Trophoblast cell (in vitro differentiated cells and primary cell): ENCODE measurements around the gene CHST9.

Source experiments
- DNase-seq, 2 donors: peaks; one replicate each; pipeline ENCODE4 v3.0.0-alpha.2; 2016
- H2AFZ ChIP-seq: 2 replicates; pipeline ENCODE4 v1.6.1; 2013; ENCODE audit warnings: low read length, moderate library complexity, mild to moderate bottlenecking; ENCODE audit not compliant: insufficient read depth, poor library complexity
- H2AK5ac ChIP-seq: 2 replicates; pipeline ENCODE4 v1.6.1; 2013; ENCODE audit warnings: mild to moderate bottlenecking, low read length
- H2BK120ac ChIP-seq: 2 replicates; pipeline ENCODE4 v1.6.1; 2013; ENCODE audit warnings: low read length, mild to moderate bottlenecking, moderate library complexity; ENCODE audit not compliant: insufficient read depth, poor library complexity
- H2BK12ac ChIP-seq: 2 replicates; pipeline ENCODE4 v1.6.1; 2013; ENCODE audit warnings: mild to moderate bottlenecking, low read length, moderate library complexity
- H2BK5ac ChIP-seq: 2 replicates; pipeline ENCODE4 v1.6.1; 2013; ENCODE audit warnings: low read length, low read depth, moderate library complexity, mild to moderate bottlenecking; ENCODE audit not compliant: poor library complexity
- H3K14ac ChIP-seq: 2 replicates; pipeline ENCODE4 v1.6.1; 2013; ENCODE audit warnings: mild to moderate bottlenecking, low read length
- H3K18ac ChIP-seq: 2 replicates; pipeline ENCODE4 v1.6.1; 2013; ENCODE audit warnings: mild to moderate bottlenecking, low read length
- H3K23ac ChIP-seq: 2 replicates; pipeline ENCODE4 v1.6.1; 2013; ENCODE audit warnings: low read length
- H3K27ac ChIP-seq: 2 replicates; pipeline ENCODE4 v1.5.1; 2013; ENCODE audit warnings: low read depth, mild to moderate bottlenecking, inconsistent platforms, low read length, moderate library complexity
- H3K27me3 ChIP-seq: 2 replicates; pipeline ENCODE4 v1.6.1; 2013; ENCODE audit warnings: inconsistent platforms, mild to moderate bottlenecking, low read length, moderate library complexity; ENCODE audit not compliant: insufficient read depth
- H3K36me3 ChIP-seq, 2 experiments: 1 replicate in 1 of 2; 2 replicates in 1 of 2; pipeline ENCODE4 v1.6.1; 2013; ENCODE audit warnings: low read length in 2 of 2, mild to moderate bottlenecking in 2 of 2, moderate library complexity in 1 of 2; ENCODE audit not compliant: insufficient read depth in 2 of 2, control insufficient read depth in 1 of 2
- H3K4ac ChIP-seq: 2 replicates; pipeline ENCODE4 v1.6.1; 2013; ENCODE audit warnings: low read depth, mild to moderate bottlenecking, low read length, moderate library complexity
- H3K4me1 ChIP-seq, 2 experiments: 1 replicate in 1 of 2; 2 replicates in 1 of 2; pipeline ENCODE4 v1.6.1; 2013; ENCODE audit warnings: low read length in 2 of 2, mild to moderate bottlenecking in 2 of 2, moderate library complexity in 1 of 2; ENCODE audit not compliant: insufficient read depth in 2 of 2, control insufficient read depth in 1 of 2
- H3K4me2 ChIP-seq: 2 replicates; pipeline ENCODE4 v1.6.1; 2013; ENCODE audit warnings: inconsistent platforms, mild to moderate bottlenecking, low read length, moderate library complexity
- H3K4me3 ChIP-seq: 2 replicates; pipeline ENCODE4 v1.5.1; 2013; ENCODE audit warnings: mild to moderate bottlenecking, low read depth, low read length, inconsistent platforms
- H3K79me1 ChIP-seq: one replicate; pipeline ENCODE4 v1.6.1; 2013; ENCODE audit warnings: low read length
- H3K79me2 ChIP-seq: 2 replicates; pipeline ENCODE4 v1.6.1; 2013; ENCODE audit warnings: low read length, mild to moderate bottlenecking; ENCODE audit not compliant: control insufficient read depth, insufficient read depth, poor library complexity
- H3K9ac ChIP-seq: 2 replicates; pipeline ENCODE4 v1.6.1; 2013; ENCODE audit warnings: mild to moderate bottlenecking, low read length
- H3K9me3 ChIP-seq: 2 replicates; pipeline ENCODE4 v1.6.1; 2013; ENCODE audit warnings: low read depth, mild to moderate bottlenecking, control low read depth, inconsistent platforms, low read length; ENCODE audit not compliant: insufficient read depth
- H4K12ac ChIP-seq: 2 replicates; pipeline ENCODE4 v1.6.1; 2013; ENCODE audit warnings: low read depth, mild to moderate bottlenecking, low read length, moderate library complexity
- H4K8ac ChIP-seq: 2 replicates; pipeline ENCODE4 v1.6.1; 2013; ENCODE audit warnings: low read depth, mild to moderate bottlenecking, low read length, moderate library complexity
- H4K91ac ChIP-seq: one replicate; pipeline ENCODE4 v1.6.1; 2013; ENCODE audit warnings: low read depth, mild to moderate bottlenecking, low read length, moderate library complexity
- WGBS: extraction: QIAGEN DNeasy Blood & Tissue Kit; methylation state at CpG from one replicate; pipeline ENCODE4 v1.1.7; 2013; ENCODE audit warnings: missing lambda C conversion rate; ENCODE audit not compliant: insufficient read length, insufficient coverage; ENCODE audit errors: extremely low coverage; 5-methylcytosine and 5-hydroxymethylcytosine counted together

Gene CHST9

DNA sequence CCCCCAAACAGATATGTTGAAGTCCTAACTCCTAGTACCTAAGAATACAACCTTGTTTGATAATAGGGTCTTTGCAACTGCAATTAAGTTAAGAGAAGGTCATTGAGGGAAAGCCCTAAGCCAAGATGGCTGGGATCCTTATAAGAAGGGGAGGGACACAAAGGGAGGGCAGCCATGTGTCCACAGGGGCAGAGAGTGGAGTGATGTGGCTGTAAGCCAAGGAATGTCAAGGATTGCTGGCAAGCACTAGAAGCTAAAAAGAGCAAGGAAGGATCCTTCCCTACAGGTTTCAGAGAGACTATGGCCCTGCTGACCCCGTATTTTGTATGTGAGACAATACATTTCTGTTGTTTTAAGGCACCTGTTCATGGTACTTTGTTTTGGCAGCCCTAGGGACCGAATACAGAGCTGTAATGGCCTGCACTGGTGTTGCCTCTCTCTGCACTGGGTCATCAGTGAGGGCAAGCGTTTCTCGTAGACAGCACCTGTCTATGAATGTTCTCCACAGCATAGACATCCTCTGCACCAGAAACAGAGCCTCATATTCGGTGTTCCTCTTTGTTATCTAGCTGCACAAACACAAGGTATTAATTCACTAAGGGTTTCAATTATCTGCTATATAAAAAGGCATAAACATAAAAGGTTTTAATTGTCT lies 244.2 kb downstream of the CHST9 start:
- no peaks in the 10 kb centered on the region for H3K79me2 ChIP-seq
- H3K4me2 ChIP-seq: no peak overlapping the region
- H2BK12ac ChIP-seq: no peak overlapping the region
- no peak overlapping the region for H3K27ac ChIP-seq
- H3K4me1 ChIP-seq: no peaks in the 10 kb centered on the region
- H3K79me1 ChIP-seq: no peaks in the 10 kb centered on the region
- no peak overlapping the region for H3K18ac ChIP-seq
- no peak overlapping the region for H3K23ac ChIP-seq
- no peak for DNase-seq
- H3K36me3 ChIP-seq: no peaks in the 10 kb centered on the region
- H3K9ac ChIP-seq: no peak overlapping the region
- H3K4me3 ChIP-seq: no peak overlapping the region
- H4K12ac ChIP-seq: no peak overlapping the region
- H3K4ac ChIP-seq: no peak overlapping the region
- H3K9me3 ChIP-seq: no peaks in the 10 kb centered on the region
- H3K14ac ChIP-seq: no peak overlapping the region
- no CpG with 5 or more reads among the region's 5 CpGs for WGBS
- H2BK5ac ChIP-seq: no peak overlapping the region
- H2AK5ac ChIP-seq: no peak overlapping the region
- no peak overlapping the region for H4K8ac ChIP-seq
- no peak overlapping the region for H4K91ac ChIP-seq
- H3K27me3 ChIP-seq: no peaks in the 10 kb centered on the region
- H2AFZ ChIP-seq: no peak overlapping the region
- no peak overlapping the region for H2BK120ac ChIP-seq

DNA sequence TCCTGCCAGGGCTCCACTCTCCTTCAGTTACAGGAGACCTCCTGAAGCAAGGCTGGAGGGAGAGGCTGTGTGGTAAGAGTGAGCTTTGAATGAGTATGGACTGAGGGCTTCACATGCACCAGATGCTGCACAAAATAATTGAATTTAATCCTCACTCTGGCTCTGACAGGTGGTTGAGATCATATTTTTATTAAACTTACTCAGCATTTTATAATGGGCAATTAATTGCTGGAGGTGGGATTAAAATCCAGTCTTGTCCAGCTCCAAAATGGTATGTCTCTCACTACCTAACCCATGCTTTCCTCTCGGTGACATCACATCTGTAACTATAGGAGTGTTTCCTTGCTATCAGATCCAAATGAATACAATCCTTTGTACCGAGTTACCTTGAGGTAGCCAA lies 253.4 kb downstream of the CHST9 start:
- no CpG with 5 or more reads among the region's 2 CpGs for WGBS
- Histone ChIP-seq H3K14ac (no peak overlapping the region), H3K9ac (no peak overlapping the region), H3K18ac (no peak overlapping the region), H2AK5ac (no peak overlapping the region), H2AFZ (no peak overlapping the region), H3K27me3 (no peaks in the 10 kb centered on the region), H3K79me2 (no peaks in the 10 kb centered on the region), H2BK120ac (no peak overlapping the region), H3K79me1 (no peaks in the 10 kb centered on the region), H3K27ac (no peak overlapping the region), H3K4me2 (no peak overlapping the region), H2BK12ac (no peak overlapping the region), H3K4ac (no peak overlapping the region), H4K91ac (no peak overlapping the region), H3K9me3 (peaks cover 2% of the 10 kb centered on the region), H3K4me1 (peaks cover 0 to 9% of the 10 kb centered on the region in 2 experiments), H3K36me3 (no peaks in the 10 kb centered on the region), H4K8ac (no peak overlapping the region), H2BK5ac (no peak overlapping the region), H3K4me3 (no peak overlapping the region), H4K12ac (no peak overlapping the region), H3K23ac (no peak overlapping the region)
- no peak for DNase-seq

- Histone ChIP-seq H3K23ac (no peak overlapping the region), H3K36me3 (no peaks in the 10 kb centered on the region), H3K4me3 (no peak overlapping the region), H4K91ac (no peak overlapping the region), H4K12ac (no peak overlapping the region), H2AFZ (no peak overlapping the region), H3K4ac (no peak overlapping the region), H3K4me2 (no peak overlapping the region), H3K9ac (no peak overlapping the region), H2BK12ac (no peak overlapping the region), H2AK5ac (no peak overlapping the region), H3K79me1 (no peaks in the 10 kb centered on the region), H4K8ac (no peak overlapping the region), H3K79me2 (no peaks in the 10 kb centered on the region), H3K27me3 (no peaks in the 10 kb centered on the region), H3K4me1 (peaks cover 0 to 9% of the 10 kb centered on the region in 2 experiments), H3K27ac (no peak overlapping the region), H2BK120ac (no peak overlapping the region), H2BK5ac (no peak overlapping the region), H3K9me3 (peaks cover 2% of the 10 kb centered on the region), H3K18ac (no peak overlapping the region), H3K14ac (no peak overlapping the region)
- no CpG with 5 or more reads among the region's 1 CpG for WGBS
- DNase-seq: no peak
These were observed 254.5 kb downstream of the CHST9 start for GRCh38 chr18:26930630-26931029.

DNA sequence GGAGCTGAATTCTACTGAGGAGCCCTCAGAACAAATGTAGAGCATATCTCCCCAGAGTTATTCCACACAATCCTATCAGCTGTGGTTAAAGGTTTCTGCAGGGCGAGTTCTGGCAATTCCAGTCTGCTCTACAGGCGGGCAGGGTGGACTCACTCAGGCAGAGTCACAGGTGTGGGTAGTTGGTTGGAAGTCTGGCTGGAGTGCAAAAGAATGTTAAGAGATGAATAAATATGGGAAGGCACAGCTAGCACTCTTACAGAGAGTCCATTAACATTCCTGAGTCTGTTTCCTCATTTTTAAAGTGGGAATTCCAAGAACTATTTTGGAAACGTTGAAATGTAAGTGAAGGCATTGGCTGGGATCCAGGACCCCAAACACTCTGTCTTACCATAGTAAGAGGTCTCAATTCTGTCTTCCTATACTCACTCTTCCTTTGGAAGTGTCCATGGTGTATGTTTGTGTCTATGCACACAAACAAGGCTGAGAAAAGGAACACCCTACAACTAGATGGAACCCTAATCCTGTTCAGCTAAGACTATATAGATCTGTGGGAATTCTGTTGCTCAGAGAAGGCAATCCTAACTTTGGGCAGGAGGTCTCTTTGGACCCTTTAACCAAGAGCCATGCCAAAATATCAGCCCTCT lies 256.3 kb downstream of the CHST9 start:
- no peak overlapping the region for H3K9ac ChIP-seq
- no CpG with 5 or more reads among the region's 3 CpGs for WGBS
- H3K4me1 ChIP-seq: peaks cover 0 to 9% of the 10 kb centered on the region in 2 experiments
- H3K4me3 ChIP-seq: no peak overlapping the region
- no peaks in the 10 kb centered on the region for H3K79me1 ChIP-seq
- H4K91ac ChIP-seq: no peak overlapping the region
- no peak overlapping the region for H2BK5ac ChIP-seq
- DNase-seq: no peak
- peak overlapping the region; percentile 38 for H3K27ac ChIP-seq
- H3K14ac ChIP-seq: no peak overlapping the region
- H3K36me3 ChIP-seq: no peaks in the 10 kb centered on the region
- no peak overlapping the region for H4K12ac ChIP-seq
- no peak overlapping the region for H3K4ac ChIP-seq
- H2BK12ac ChIP-seq: no peak overlapping the region
- H2AK5ac ChIP-seq: no peak overlapping the region
- H3K18ac ChIP-seq: no peak overlapping the region
- no peaks in the 10 kb centered on the region for H3K27me3 ChIP-seq
- no peak overlapping the region for H2AFZ ChIP-seq
- H2BK120ac ChIP-seq: no peak overlapping the region
- no peak overlapping the region for H4K8ac ChIP-seq
- peaks cover 2% of the 10 kb centered on the region for H3K9me3 ChIP-seq
- no peak overlapping the region for H3K23ac ChIP-seq
- H3K79me2 ChIP-seq: no peaks in the 10 kb centered on the region
- no peak overlapping the region for H3K4me2 ChIP-seq
